Neural cell (in vitro differentiated cells): Measurements from ENCODE around the gene TBCK.

ENCODE experiments used
- CTCF ChIP-seq: fragments of 450-650 bp; IDR thresholded peaks from 2 replicates; pipeline ENCODE4 v1.5.1; 2014; ENCODE audit warnings: antibody characterized with exemption, mild to moderate bottlenecking, moderate library complexity; ENCODE audit not compliant: poor library complexity, severe bottlenecking
- EP300 ChIP-seq: fragments of 450-650 bp; conservative IDR thresholded peaks from 2 replicates; pipeline ENCODE4 v1.6.1; 2014; ENCODE audit warnings: antibody characterized with exemption, mild to moderate bottlenecking, moderate library complexity; ENCODE audit not compliant: poor library complexity, severe bottlenecking
- POLR2AphosphoS5 ChIP-seq: IDR thresholded peaks from 2 replicates; pipeline ENCODE4 v1.6.1; 2012
- RAD21 ChIP-seq: fragments of 450-650 bp; conservative IDR thresholded peaks from 2 replicates; pipeline ENCODE4 v1.6.1; 2014; ENCODE audit warnings: antibody characterized with exemption, mild to moderate bottlenecking, moderate library complexity
- REST ChIP-seq: IDR thresholded peaks from 2 replicates; pipeline ENCODE4 v1.6.1; 2012; ENCODE audit warnings: borderline replicate concordance
- SMC3 ChIP-seq: fragments of 450-650 bp; conservative IDR thresholded peaks from 2 replicates; pipeline ENCODE4 v1.6.1; 2014; ENCODE audit warnings: antibody characterized with exemption, mild to moderate bottlenecking, moderate library complexity; ENCODE audit not compliant: poor library complexity
- TAF1 ChIP-seq: IDR thresholded peaks from 2 replicates; pipeline ENCODE4 v1.6.1; 2012; ENCODE audit warnings: low read depth

GRCh38 chr4:106305435-106306055, 10.5 kb downstream of the TBCK start:
- TF ChIP-seq RAD21 (no peak), CTCF (no peak), EP300 (no peak), REST (no peak), TAF1 (no peak), SMC3 (no peak), POLR2AphosphoS5 (no peak)
